ENCODE measurements around the gene GRIA4.
"Not testable (repeated sequence)": the region's sequence is repeated elsewhere in the genome, so short reads cannot be mapped to it uniquely, and the experiment has no call there.

The GRIA4 gene

DNA sequence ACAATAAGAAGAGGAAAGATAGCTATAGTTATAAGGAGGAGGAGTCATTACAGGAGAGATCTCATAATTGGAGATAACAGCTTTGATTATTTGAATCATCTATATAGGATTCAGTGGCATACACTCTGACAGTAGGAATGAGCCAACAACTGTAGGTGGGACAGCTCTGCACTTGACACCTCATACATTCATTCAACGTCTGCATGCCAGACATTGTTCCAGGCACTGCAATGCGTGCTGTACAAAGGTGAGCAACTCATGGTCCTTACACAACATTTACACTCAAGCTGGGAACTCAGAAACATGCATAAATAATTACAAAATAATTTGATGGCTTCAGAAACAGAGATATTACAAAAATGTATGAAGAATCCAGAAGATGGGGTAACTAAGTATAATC is 257.9 kb downstream of the GRIA4 start:
- DNase-seq: no peak

DNA sequence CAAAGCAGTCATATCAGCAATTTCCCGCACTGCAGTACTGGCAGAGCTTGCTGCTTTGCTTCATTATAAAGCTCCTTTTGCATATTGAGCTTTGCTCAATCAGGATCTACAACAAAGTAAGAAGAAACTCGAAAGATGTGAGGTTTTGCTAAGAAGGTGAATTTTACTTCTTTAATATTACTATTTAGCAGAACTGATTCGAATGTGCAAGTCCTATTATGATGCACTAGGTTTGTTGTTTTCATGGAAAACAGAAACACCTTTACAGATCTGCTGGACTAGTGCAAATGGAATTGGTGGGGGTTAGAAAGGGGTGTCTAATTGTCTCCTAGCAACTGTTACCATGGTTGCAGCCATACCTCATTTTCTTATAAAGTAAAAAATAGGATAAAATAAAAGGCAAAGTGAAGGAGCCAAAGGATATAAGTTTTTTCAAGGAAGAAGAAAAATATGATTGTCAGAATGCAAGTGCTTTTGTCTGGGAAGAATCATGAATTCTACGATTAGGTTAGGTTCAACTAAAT is 259.0 kb downstream of the GRIA4 start:
- no peak for DNase-seq

DNA sequence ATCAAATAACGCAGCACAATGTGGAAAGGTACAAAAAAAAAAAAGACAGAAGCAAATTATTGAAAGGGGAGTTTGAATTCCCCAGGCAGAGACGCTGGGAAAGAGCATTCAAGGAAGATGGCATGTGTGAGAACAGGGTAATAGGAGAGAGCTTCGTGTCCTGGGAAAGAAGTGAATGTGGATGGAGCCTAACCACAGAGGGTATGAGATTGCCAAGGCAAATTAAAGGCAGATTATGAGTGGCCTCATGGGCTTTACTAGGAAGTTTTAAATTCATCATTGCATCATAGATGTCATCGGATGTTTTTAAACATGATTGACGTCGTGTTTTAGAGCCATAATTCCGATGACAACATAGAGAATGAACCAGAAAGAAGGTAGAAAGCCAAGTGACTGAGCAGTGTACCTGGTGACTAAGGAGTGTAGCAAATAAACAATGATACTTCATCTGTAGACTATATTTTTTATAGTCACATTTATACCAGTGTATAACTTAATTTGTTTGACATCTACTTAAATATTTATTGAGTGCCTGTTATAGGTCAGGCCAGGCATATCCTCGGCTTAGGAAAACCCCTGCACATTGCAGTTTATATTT is 260.7 kb downstream of the GRIA4 start:
- DNase-seq: no peak

- DNase-seq: no peak
Observed at GRCh38 chr11:105878510-105878909, 268.6 kb downstream of the GRIA4 start.

GRCh38 chr11:105878927-105879326 is 269.1 kb downstream of the GRIA4 start:
- not testable (repeated sequence) for DNase-seq

- DNase-seq: no peak
Observed at GRCh38 chr11:105881027-105881426, 271.2 kb downstream of the GRIA4 start.

GRCh38 chr11:105884436-105884835 is 274.6 kb downstream of the GRIA4 start:
- no peak for DNase-seq

DNA sequence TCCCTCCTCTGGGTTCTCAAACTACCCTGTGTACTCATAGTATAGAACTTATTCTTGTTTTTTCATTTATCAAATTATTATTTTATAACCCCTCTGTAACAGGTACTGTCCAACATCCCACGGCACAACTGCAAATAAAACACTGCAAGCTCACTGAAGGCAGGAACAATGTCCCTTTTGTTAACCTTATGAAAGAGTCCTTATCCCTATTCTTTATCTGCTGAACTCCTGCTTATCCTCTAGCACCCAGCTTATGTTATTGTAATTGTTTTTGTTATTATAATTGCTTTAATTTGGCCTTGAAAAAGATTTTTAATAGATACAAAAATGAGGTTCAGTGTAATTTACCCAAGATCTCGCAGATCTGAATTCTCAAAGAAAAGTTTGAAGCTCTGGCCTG is 281.8 kb downstream of the GRIA4 start:
- DNase-seq: no peak

DNA sequence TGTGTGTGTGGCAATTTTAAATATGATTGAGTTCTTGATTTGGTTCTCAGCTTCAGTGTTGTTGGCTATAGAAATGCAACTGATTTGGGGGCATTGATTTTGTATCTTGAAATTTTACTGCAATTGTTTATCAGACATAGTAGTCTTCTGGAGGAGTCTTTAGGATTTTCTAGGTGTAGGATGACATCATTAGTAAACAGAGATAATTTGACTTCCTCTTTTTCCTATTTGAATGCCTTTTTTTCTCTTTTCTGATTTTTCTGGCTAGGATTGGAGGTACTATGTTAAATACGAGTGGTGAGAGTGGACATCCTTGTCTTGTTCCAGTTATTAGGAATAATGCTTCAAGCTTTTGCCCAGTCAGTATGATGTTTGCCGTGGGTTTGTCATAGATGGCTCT is 287.3 kb downstream of the GRIA4 start:
- no peak for DNase-seq

- no peak for DNase-seq
Observed at GRCh38 chr11:105899772-105900171, 289.9 kb downstream of the GRIA4 start.

DNA sequence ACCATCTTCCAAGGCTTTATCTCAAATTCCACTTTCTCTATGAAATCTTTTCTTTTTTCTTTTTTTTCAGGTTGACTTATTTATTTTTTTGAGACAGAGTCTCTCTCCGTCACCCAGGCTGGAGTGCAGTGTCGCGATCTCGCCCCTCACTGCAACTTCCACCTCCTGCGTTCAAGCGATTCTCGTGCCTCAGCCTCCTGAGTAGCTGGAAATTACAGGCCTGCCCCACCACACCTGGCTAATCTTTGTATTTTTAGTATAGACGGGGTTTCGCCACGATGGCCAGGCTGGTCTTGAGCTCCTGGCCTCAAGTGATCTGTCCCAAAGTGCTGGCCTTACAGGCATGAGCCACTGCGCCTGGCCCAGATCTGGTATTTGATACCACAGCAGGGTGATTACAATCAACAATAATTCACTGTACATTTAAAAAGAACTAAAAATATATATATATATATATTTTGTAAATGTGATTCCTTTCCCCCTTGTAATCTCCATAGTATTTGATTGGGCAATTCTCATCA is 290.7 kb downstream of the GRIA4 start:
- DNase-seq: no peak

GRCh38 chr11:105903113-105903512 is 293.2 kb downstream of the GRIA4 start:
- no peak for DNase-seq

DNA sequence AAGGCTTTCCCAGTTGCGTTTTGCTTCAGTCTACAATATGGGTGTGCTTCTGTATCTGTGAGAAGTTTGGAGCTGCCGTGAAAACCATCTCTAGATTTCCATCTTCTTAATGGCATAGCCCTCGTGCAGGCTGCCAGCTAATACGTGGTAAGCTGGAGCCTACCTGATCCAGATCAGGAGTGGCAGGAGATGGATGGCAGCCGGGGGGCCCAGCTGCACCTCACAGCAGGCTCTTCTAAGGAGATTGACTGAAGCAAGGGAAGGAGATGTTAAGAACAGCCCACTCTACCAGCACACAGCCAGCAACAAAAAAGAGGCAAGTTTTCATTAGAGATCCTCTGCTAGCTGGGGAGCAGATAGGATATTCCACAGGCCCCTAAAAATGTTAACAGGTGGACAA is 296.6 kb downstream of the GRIA4 start:
- DNase-seq: no peak

- no peak for DNase-seq
Observed at GRCh38 chr11:105907319-105907718, 297.4 kb downstream of the GRIA4 start.

GRCh38 chr11:105910095-105910715 is 300.3 kb downstream of the GRIA4 start:
- DNase-seq: no peak

- no peak for DNase-seq
Observed at GRCh38 chr11:105911454-105911853, 301.6 kb downstream of the GRIA4 start.

- no peak for DNase-seq
Observed at GRCh38 chr11:105912666-105913065, 302.8 kb downstream of the GRIA4 start.

GRCh38 chr11:105915021-105915420 is 305.1 kb downstream of the GRIA4 start:
- DNase-seq: no peak

DNA sequence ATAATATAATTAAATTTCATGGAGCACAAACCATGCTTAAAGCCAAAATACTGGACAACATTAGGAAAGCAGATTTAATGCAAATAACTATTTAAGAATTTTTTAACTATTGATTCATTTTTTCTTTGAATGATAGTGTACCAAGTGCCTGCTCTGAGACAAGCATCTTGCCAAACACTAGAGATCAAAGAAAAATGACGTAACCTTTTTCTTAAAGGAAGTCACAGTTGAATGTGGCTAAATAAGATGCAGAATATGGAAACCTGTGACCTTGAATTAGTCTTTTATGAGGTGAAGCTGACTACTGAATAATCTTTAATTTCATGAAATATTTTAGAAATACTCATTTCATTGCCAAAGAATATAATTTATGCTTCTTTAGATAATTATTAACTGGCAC is 308.2 kb downstream of the GRIA4 start:
- no peak for DNase-seq

GRCh38 chr11:105918600-105918999 is 308.7 kb downstream of the GRIA4 start:
- DNase-seq: no peak

GRCh38 chr11:105923252-105923651 is 313.4 kb downstream of the GRIA4 start:
- no peak for DNase-seq

DNA sequence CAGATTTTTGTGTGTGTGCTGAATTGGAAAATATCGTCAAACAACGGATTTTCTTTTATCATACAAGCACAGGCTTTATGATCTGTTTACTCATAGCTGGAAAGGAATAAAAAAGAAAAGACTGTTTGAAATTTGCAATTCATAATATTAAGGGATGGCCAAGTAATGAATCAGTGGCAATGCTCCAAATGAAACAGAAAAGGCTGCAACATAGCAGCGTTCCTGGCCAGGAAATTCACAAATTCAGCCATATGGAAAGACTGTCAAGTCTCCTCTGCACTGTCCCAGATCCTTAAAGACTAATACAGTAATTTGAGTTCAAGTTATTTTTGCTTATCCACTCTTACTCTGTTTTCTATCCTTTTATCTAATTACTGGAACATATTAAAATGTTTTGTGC is 313.9 kb downstream of the GRIA4 start:
- no peak for DNase-seq

GRCh38 chr11:105929084-105929955 is 319.4 kb downstream of the GRIA4 start:
- DNase-seq: no peak

- no peak for DNase-seq
Observed at GRCh38 chr11:105933695-105934094, 323.8 kb downstream of the GRIA4 start.

All from CD4-positive, alpha-beta T cell treated with Interleukin-6 for 4 hours (primary cell).